ENCODE measurements around the gene MNDA.
"Not testable (repeated sequence)": the region's sequence is repeated elsewhere in the genome, so short reads cannot be mapped to it uniquely, and the experiment has no call there.

Gene MNDA

GRCh38 chr1:158840236-158840635, 9.1 kb downstream of the MNDA start:
- no peak for DNase-seq

GRCh38 chr1:158864595-158864994, 33.4 kb downstream of the MNDA start:
- no peak for DNase-seq

GRCh38 chr1:158870438-158870837, 39.3 kb downstream of the MNDA start:
- not testable (repeated sequence) for DNase-seq

- DNase-seq = no peak
These were observed 42.0 kb downstream of the MNDA start for GRCh38 chr1:158873141-158873540.

- no peak for DNase-seq
These were observed 62.5 kb downstream of the MNDA start for GRCh38 chr1:158893654-158894053.

- DNase-seq = no peak
These were observed 67.6 kb downstream of the MNDA start for GRCh38 chr1:158898722-158899121.

All from activated CD4-positive, alpha-beta T cell treated with anti-CD3 and anti-CD28 coated beads, Interleukin-2, amount 50 U/mL, for 48 hours (primary cell).